PC-3 (cell line): ENCODE data around the gene UNC5B. TPM values are rescaled to one million over a fixed set of nuclear protein-coding genes. Genes with fewer than 3 reads are reported as not detected.

Source experiments
- ATAC-seq: fragments of 200-7000 bp; cut with Tn5 transposase; 2 replicates; pipeline ENCODE4 v1.9.1; 2020; ENCODE audit warnings: mild to moderate bottlenecking, moderate library complexity
- BruUV-seq: library from RNA; stranded (reverse); fragments of 400-500 nt; replicated peaks from 2 replicates; lab custom pipeline; 2021; lab: Mats Ljungman, UMichigan
- CTCF ChIA-PET: fragments of 300-600 bp; sonication (Branson Sonifier 250); formaldehyde crosslinking; loops from one replicate; lab custom pipeline; 2022; ENCODE audit warnings: antibody characterized with exemption; lab: Charles Lee
- POLR2A ChIA-PET: fragments of 300-600 bp; sonication (Branson Sonifier 250); formaldehyde crosslinking; loops from one replicate; lab custom pipeline; 2022; ENCODE audit warnings: antibody characterized with exemption; ENCODE audit not compliant: unreplicated experiment; lab: Charles Lee
- DNase-seq: peaks from one replicate; pipeline ENCODE4 v3.0.0-alpha.2; 2015
- H2AFZ ChIP-seq: fragments of 300-600 bp; sonication (generic); 2 replicates; pipeline ENCODE4 v1.6.0; 2016; ENCODE audit warnings: antibody characterized with exemption, low read length
- H3F3A ChIP-seq: fragments of 300-600 bp; sonication (generic); one replicate; pipeline ENCODE4 v1.6.0; 2017; ENCODE audit warnings: antibody characterized with exemption, low read length, control low read depth, mild to moderate bottlenecking; ENCODE audit not compliant: unreplicated experiment
- H3K27ac ChIP-seq: fragments of 300-600 bp; sonication (generic); 2 replicates; pipeline ENCODE4 v1.5.1; 2016; ENCODE audit warnings: mild to moderate bottlenecking, low read length
- H3K27me3 ChIP-seq: fragments of 300-600 bp; sonication (generic); 2 replicates; pipeline ENCODE4 v1.6.1; 2016; ENCODE audit warnings: low read length, mixed read lengths
- H3K36me3 ChIP-seq: fragments of 300-600 bp; sonication (generic); 2 replicates; pipeline ENCODE4 v1.6.1; 2016; ENCODE audit warnings: low read depth, mixed run types, low read length, mixed read lengths
- H3K4me1 ChIP-seq: fragments of 300-600 bp; sonication (generic); 2 replicates; pipeline ENCODE4 v1.5.1; 2016; ENCODE audit warnings: low read length; ENCODE audit not compliant: insufficient read depth
- H3K4me2 ChIP-seq: fragments of 300-600 bp; sonication (generic); 2 replicates; pipeline ENCODE4 v1.6.0; 2016; ENCODE audit warnings: low read length
- H3K4me3 ChIP-seq: fragments of 300-600 bp; sonication (generic); 2 replicates; pipeline ENCODE4 v1.5.1; 2016; ENCODE audit warnings: mild to moderate bottlenecking, low read length, mixed read lengths
- H3K79me2 ChIP-seq: fragments of 300-600 bp; sonication (generic); 2 replicates; pipeline ENCODE4 v1.6.1; 2017; ENCODE audit warnings: low read length, mixed read lengths
- H3K9ac ChIP-seq: fragments of 300-600 bp; sonication (generic); 2 replicates; pipeline ENCODE4 v1.6.0; 2016; ENCODE audit warnings: mild to moderate bottlenecking, low read length
- H3K9me2 ChIP-seq: fragments of 300-600 bp; sonication (generic); replicated peaks from 2 replicates; pipeline ENCODE4 v1.6.1; 2016; ENCODE audit warnings: mixed run types, low read length, mixed read lengths
- H3K9me3 ChIP-seq: fragments of 300-600 bp; sonication (generic); 2 replicates; pipeline ENCODE4 v1.6.1; 2016; ENCODE audit warnings: low read length, mixed read lengths
- H4K20me1 ChIP-seq: fragments of 300-600 bp; sonication (generic); 2 replicates; pipeline ENCODE4 v1.6.1; 2016; ENCODE audit warnings: low read length, mixed read lengths
- CTCF ChIP-seq: fragments of 300-600 bp; sonication (generic); conservative IDR thresholded peaks from 2 replicates; pipeline ENCODE4 v1.5.1; 2017; ENCODE audit warnings: antibody characterized with exemption, low read depth, mild to moderate bottlenecking, low read length
- EZH2 ChIP-seq: fragments of 300-600 bp; sonication (generic); IDR thresholded peaks from one replicate; pipeline ENCODE4 v1.6.1; 2017; ENCODE audit warnings: antibody characterized with exemption, mild to moderate bottlenecking, low read length; ENCODE audit not compliant: unreplicated experiment
- EZH2phosphoT487 ChIP-seq: fragments of 300-600 bp; sonication (generic); IDR thresholded peaks from 2 replicates; pipeline ENCODE4 v1.6.1; 2018; ENCODE audit warnings: mild to moderate bottlenecking, antibody characterized with exemption, low read length, borderline replicate concordance
- intact Hi-C: fragments of 100-400 bp; cut with micrococcal nuclease; formaldehyde crosslinking; loops from 2 replicates; pipeline ENCODE4 v1.9.0; 2023
- total RNA-seq: library from RNA; depleted of rRNA; stranded (reverse); fragments of >200 nt; gene quantifications from 2 replicates; pipeline ENCODE4 v1.2.3, GENCODE V29; 2014

UNC5B gene
- total RNA-seq, 1 experiment from 2014 or later, result 0.26 TPM

DNA sequence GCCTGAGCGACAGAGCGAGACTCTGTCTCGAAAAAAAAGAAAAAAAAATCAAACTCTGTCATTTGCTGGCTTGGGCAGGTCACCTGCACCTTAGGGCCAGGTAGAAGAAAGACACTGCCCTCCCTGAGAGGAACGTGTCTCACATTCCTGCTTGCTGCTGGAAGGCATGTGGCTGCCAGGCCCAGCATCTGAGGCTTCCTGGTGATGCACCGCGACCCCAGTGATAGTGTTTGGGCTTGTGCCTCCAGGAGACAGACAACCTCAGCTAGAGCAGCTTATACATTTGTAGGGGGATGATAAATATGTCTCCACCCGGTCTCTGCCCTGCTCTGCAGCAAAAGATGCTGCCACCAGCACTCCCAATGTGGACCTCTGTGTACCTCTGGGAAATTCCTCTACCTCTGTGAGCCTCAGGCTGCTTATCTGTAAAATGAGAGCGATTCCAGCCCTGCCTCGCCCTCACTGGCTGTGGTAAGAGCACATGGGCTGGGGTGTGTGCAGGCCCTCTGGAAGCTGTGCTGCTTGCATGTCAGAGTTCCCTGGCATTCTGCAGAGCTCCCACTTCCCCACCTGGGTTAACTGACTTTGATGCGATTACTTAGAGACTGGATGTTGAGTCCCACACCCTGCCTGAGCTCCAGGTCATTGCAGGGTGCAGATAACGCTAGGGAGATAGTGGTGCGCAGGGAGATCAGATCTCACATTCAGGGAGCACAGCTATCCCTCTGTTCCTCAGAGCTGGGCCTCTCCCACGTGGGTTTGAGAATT lies 126.5 kb downstream of the UNC5B start:
- CTCF ChIA-PET, result interaction anchor here (0.5 kb wide), 1 partner anchor 130 kb away, joined by 3 read pairs; no protein-coding TSS in a partner anchor
- POLR2A ChIA-PET, result no interaction called here
- intact Hi-C loops, result no loop called here
- Histone ChIP-seq H3K4me2 (0 out of 2 replicates have a peak overlapping the region, but pooled peaks have one; percentile 5), H3K27me3 (no peaks in the 10 kb centered on the region), H3K9ac (no peak overlapping the region), H3K36me3 (no peaks in the 10 kb centered on the region), H3K4me3 (no peak overlapping the region), H3K4me1 (peaks cover 39% of the 10 kb centered on the region), H3K79me2 (no peaks in the 10 kb centered on the region), H3K9me3 (no peaks in the 10 kb centered on the region), H3K9me2 (no peaks in the 10 kb centered on the region), H3F3A (no peaks in the 10 kb centered on the region), H4K20me1 (no peaks in the 10 kb centered on the region), H3K27ac (peak overlapping the region; percentile 45), H2AFZ (no peak overlapping the region)
- BruUV-seq, result no TSS peak
- ATAC-seq (peak; percentile 45), DNase-seq (peak; percentile 38)
- TF ChIP-seq EZH2phosphoT487 (no peak), EZH2 (no peak), CTCF (no peak)

DNA sequence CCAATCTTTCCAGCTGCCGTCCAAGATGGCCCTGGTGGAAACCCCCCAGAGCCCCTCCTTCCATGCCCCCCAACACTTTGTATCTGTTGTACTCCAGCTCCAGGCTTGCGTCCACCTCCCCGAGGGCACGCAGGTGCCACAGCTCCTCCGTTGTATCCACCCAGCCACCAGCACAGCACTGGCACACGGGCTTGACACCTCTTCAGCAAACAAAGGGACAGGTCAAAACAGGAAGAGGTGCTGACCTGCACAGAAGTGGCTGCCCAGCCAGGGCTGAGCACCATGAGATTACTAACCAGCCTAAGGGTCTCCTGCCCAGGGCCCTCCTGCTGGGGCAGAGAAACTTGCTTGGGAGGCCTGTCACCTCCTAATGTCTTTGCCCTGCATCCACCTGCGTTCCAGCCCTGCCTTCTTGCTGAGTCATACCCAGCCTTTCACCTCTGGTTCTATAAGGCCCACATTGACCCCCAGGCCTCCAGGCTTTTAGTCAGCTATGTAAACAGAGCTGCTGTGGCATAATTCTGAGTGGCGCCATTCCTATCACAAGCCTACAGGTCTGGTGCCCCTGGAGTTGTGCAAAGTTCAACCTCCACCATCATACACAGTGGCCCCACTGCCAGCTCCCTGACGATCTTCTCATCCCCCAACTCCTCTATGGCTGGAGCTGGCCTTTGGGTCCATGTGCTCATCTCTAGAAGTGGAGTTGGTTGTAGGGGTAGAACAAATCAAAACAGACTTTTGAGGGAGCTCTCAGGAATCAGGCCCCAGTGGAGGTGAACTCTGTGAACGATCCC lies 127.6 kb downstream of the UNC5B start:
- H3F3A ChIP-seq, result no peaks in the 10 kb centered on the region
- H3K9ac ChIP-seq, result no peak overlapping the region
- POLR2A ChIA-PET, result no interaction called here
- TF ChIP-seq EZH2, result no peak
- no peak for TF ChIP-seq EZH2phosphoT487
- TF ChIP-seq CTCF, result no peak
- no peaks in the 10 kb centered on the region for H4K20me1 ChIP-seq
- CTCF ChIA-PET, result interaction anchor here (0.5 kb wide), 1 partner anchor 131 kb away, joined by 3 read pairs; no protein-coding TSS in a partner anchor
- peak overlapping the region; percentile 53; the same call in 1 of the 2 replicates for H2AFZ ChIP-seq
- no TSS peak for BruUV-seq
- peak; percentile 92 for DNase-seq
- peaks cover 39% of the 10 kb centered on the region for H3K4me1 ChIP-seq
- no peak overlapping the region for H3K4me3 ChIP-seq
- intact Hi-C loops, result loop anchor here (1.0 kb wide), 1 partner anchor 21 kb away; the partner anchor contains the start of gene SLC29A3
- no peaks in the 10 kb centered on the region for H3K9me3 ChIP-seq
- H3K27ac ChIP-seq, result peak overlapping the region; percentile 65
- peak overlapping the region; percentile 76 for H3K4me2 ChIP-seq
- no peaks in the 10 kb centered on the region for H3K79me2 ChIP-seq
- ATAC-seq, result peak; percentile 75
- H3K27me3 ChIP-seq, result no peaks in the 10 kb centered on the region
- H3K9me2 ChIP-seq, result no peaks in the 10 kb centered on the region
- H3K36me3 ChIP-seq, result no peaks in the 10 kb centered on the region
